CD4-positive, alpha-beta T cell treated with Interleukin-2 at 100 ng/mL for 4 hours (primary cell): ENCODE data around the gene KLHL9.

ENCODE experiments used
- DNase-seq: peaks from one replicate; pipeline ENCODE4 v3.0.0-alpha.2; 2020; ENCODE audit warnings: low spot score

The KLHL9 gene

GRCh38 chr9:21317956-21318923 lies 17.0 kb downstream of the KLHL9 start:
- DNase-seq, result peak; percentile 47

GRCh38 chr9:21316860-21317259 lies 18.3 kb downstream of the KLHL9 start:
- no peak for DNase-seq

GRCh38 chr9:21316032-21316842 lies 19.0 kb downstream of the KLHL9 start:
- DNase-seq, result no peak

GRCh38 chr9:21314152-21314551 lies 21.1 kb downstream of the KLHL9 start:
- no peak for DNase-seq

GRCh38 chr9:21311889-21312288 lies 23.3 kb downstream of the KLHL9 start:
- no peak for DNase-seq

GRCh38 chr9:21305213-21305612 lies 30.0 kb downstream of the KLHL9 start, which contains the start of gene IFNA5:
Gene IFNA5, minus strand, starts transcription at chr9:21305313. Its CDS starts 57 bp downstream, at chr9:21305256.
- no peak for DNase-seq

GRCh38 chr9:21295992-21296391 lies 39.2 kb downstream of the KLHL9 start:
- DNase-seq, result no peak

GRCh38 chr9:21294904-21295538 lies 40.2 kb downstream of the KLHL9 start:
- no peak for DNase-seq

- no peak for DNase-seq
These were observed 40.8 kb downstream of the KLHL9 start for GRCh38 chr9:21294364-21294774.

- no peak for DNase-seq
These were observed 45.4 kb downstream of the KLHL9 start for GRCh38 chr9:21289848-21290247.

- no peak for DNase-seq
These were observed 47.9 kb downstream of the KLHL9 start for GRCh38 chr9:21287280-21287679.

- no peak for DNase-seq
These were observed 48.5 kb downstream of the KLHL9 start for GRCh38 chr9:21286659-21287058.

- no peak for DNase-seq
These were observed 49.1 kb downstream of the KLHL9 start for GRCh38 chr9:21286099-21286498.

- no peak for DNase-seq
These were observed 53.9 kb downstream of the KLHL9 start for GRCh38 chr9:21281275-21281674.
